ENCODE measurements around the gene HARBI1.

Gene HARBI1

DNA sequence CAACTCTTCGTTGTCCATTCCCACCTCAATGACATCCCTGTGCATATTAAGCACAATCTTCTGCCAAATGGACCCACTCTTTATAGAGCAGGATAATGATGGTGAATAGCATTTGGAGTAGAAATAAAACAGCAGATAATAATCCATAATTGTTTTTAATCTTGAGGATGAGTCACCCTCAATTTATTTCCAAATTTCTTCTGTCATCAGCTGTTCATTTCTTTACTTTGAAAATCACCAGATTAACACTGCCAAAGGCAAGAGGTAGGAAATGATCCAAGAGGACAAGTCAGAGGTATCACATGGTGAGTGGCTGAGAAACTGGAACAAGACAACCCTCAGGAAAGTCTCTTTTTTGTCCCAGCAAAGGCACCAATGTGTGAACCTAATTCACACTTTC lies 15.9 kb downstream of the HARBI1 start:
- DNase-seq (ENCODE audit: extremely low spot score): no peak
- CTCF ChIA-PET: interaction anchor here (0.8 kb wide), 1 partner anchor 35 kb away, joined by 3 read pairs; no protein-coding TSS in a partner anchor
- TF ChIP-seq, protein P1, sequence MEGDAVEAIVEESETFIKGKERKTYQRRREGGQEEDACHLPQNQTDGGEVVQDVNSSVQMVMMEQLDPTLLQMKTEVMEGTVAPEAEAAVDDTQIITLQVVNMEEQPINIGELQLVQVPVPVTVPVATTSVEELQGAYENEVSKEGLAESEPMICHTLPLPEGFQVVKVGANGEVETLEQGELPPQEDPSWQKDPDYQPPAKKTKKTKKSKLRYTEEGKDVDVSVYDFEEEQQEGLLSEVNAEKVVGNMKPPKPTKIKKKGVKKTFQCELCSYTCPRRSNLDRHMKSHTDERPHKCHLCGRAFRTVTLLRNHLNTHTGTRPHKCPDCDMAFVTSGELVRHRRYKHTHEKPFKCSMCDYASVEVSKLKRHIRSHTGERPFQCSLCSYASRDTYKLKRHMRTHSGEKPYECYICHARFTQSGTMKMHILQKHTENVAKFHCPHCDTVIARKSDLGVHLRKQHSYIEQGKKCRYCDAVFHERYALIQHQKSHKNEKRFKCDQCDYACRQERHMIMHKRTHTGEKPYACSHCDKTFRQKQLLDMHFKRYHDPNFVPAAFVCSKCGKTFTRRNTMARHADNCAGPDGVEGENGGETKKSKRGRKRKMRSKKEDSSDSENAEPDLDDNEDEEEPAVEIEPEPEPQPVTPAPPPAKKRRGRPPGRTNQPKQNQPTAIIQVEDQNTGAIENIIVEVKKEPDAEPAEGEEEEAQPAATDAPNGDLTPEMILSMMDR (IDR thresholded peaks at IDR 0.05; ENCODE audit: control extremely low read depth, extremely low read depth, low read depth, missing control alignments): no peak
- POLR2A ChIA-PET: no interaction called here

DNA sequence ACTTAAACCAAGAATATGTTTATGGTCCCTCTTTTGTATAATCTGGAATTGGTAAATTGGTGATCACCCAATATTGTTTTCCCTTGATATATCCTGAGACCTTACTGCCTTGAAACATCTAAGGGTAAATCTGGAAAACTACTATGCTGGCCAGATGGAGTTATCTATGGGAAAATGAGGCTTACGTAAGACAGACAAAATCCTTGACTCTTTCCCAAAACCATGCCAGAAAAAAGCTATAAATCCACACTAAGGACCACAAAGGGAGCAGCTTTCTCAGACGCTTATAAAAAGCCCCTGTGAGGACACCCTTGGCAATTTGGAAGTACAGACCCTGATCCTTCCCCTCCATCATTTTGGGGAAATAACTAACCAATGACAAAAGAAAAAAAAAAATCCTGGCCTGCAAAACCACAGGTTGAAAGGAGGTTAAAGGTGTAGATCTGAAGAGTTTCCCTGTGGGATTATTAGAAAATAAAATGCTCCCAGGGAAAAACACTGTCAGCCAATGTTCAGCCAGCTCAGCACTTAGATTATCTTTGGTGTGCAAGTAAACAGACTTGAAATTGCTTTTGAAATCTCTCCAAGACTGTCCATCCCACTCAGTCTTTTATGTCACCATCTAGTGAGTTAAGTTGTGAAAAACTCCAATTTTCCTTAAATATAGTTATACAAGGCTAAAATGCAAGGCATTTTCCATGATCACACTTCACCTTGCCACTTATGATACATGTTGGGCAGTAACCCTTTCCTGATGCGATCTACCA lies 16.6 kb downstream of the HARBI1 start:
- TF ChIP-seq, protein P1 (IDR thresholded peaks at IDR 0.05; ENCODE audit: control extremely low read depth, extremely low read depth, low read depth, missing control alignments): no peak
- no peak for DNase-seq (ENCODE audit: extremely low spot score)
- CTCF ChIA-PET: interaction anchor here (1.2 to 2.1 kb wide), 3 partner anchors 15 to 32 kb away, joined by 3 to 9 read pairs (median 4); partner anchors contain the start of genes ATG13 and HARBI1
- POLR2A ChIA-PET: no interaction called here

- CTCF ChIA-PET: interaction anchor here (0.9 to 2.1 kb wide), 6 partner anchors 8 to 31 kb away, joined by 3 to 9 read pairs (median 4); partner anchors contain the start of genes ATG13 and HARBI1
- POLR2A ChIA-PET: no interaction called here
- TF ChIP-seq, protein P1 (IDR thresholded peaks at IDR 0.05; ENCODE audit: control extremely low read depth, extremely low read depth, low read depth, missing control alignments): no peak
- no peak for DNase-seq (ENCODE audit: extremely low spot score)
Observed at GRCh38 chr11:46599340-46600193, 17.5 kb downstream of the HARBI1 start.

- ChIA-PET CTCF (interaction anchor here (1.3 kb wide), 1 partner anchor 17 kb away, joined by 4 read pairs; no protein-coding TSS in a partner anchor), POLR2A (no interaction called here)
- TF ChIP-seq, protein P1 (IDR thresholded peaks at IDR 0.05; ENCODE audit: control extremely low read depth, extremely low read depth, low read depth, missing control alignments): no peak
- DNase-seq (ENCODE audit: extremely low spot score): no peak
Observed at GRCh38 chr11:46597609-46598219, 19.3 kb downstream of the HARBI1 start.

DNA sequence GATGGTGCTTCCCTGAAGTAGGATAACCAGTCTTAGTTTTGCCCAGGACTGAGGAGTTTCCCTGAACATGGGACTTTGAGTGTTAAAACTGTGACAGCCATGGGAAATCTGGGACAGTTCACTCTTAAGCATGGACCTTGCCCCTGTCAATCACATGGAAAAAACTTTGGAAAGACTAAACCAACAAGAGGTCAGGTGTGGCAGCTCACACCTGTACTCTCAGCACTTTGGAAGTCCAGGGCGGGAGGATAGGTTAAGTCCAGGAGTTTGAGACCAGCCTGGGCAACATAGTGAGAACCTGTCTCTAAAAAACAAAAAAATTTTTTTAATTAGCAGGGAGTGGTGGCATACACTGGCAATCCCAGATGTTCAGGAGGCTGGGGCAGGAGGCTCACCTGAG lies 19.9 kb downstream of the HARBI1 start:
- TF ChIP-seq, protein P1 (IDR thresholded peaks at IDR 0.05; ENCODE audit: control extremely low read depth, extremely low read depth, low read depth, missing control alignments): no peak
- DNase-seq (ENCODE audit: extremely low spot score): no peak
- ChIA-PET CTCF (no interaction called here), POLR2A (no interaction called here)

DNA sequence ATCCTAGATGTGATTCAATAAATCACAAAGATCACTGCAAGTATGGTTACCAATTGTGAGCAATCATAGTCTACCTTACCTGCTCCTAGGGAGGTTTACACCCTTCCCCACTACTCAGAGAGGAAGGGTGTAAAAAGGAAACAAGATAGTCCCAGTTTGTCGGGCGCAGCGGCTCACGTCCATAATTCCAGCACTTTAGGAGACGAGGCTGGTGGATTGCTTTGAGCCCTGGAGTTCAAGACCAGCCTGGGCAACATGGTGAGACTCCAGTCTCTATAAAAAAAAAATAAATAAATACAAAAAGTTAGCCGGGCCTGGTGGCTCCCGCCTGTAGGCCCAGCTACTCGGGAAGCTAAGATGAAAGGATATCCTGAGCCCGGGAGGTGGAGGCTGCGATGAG lies 22.2 kb downstream of the HARBI1 start:
- CTCF ChIA-PET: interaction anchor here (1.4 to 1.7 kb wide), 3 partner anchors 8 to 19 kb away, joined by 3 to 5 read pairs (median 4); no protein-coding TSS in a partner anchor
- POLR2A ChIA-PET: no interaction called here
- TF ChIP-seq, protein P1 (IDR thresholded peaks at IDR 0.05; ENCODE audit: control extremely low read depth, extremely low read depth, low read depth, missing control alignments): no peak
- no peak for DNase-seq (ENCODE audit: extremely low spot score)
